OCI-LY7 (cell line): ENCODE data around the gene LPP. TPM values are rescaled to one million over a fixed set of nuclear protein-coding genes. Genes with fewer than 3 reads are reported as not detected.

Source experiments
- BruUV-seq: library from RNA; stranded (reverse); fragments of 400-500 nt; replicated peaks from 2 replicates; lab custom pipeline; 2021; lab: Mats Ljungman, UMichigan
- CTCF ChIA-PET: fragments of 300-600 bp; sonication (Branson Sonifier 250); formaldehyde crosslinking; loops from one replicate; lab custom pipeline; 2022; ENCODE audit warnings: antibody characterized with exemption; ENCODE audit not compliant: unreplicated experiment; lab: Charles Lee
- POLR2A ChIA-PET: fragments of 300-600 bp; sonication (Branson Sonifier 250); formaldehyde crosslinking; loops from one replicate; lab custom pipeline; 2022; ENCODE audit warnings: antibody characterized with exemption; lab: Charles Lee
- DNase-seq: peaks from one replicate; pipeline ENCODE4 v3.0.0-alpha.2; 2015; ENCODE audit warnings: low spot score
- H2AFZ ChIP-seq: fragments of 200-600 bp; sonication (generic), shearing (Covaris generic); 2 replicates; pipeline ENCODE4 v1.6.1; 2014; ENCODE audit warnings: mild to moderate bottlenecking, antibody characterized with exemption, low read length, moderate library complexity
- H3K27ac ChIP-seq: fragments of 200-600 bp; sonication (generic); 2 replicates; pipeline ENCODE4 v1.5.1; 2014; ENCODE audit warnings: mixed run types, low read depth, mild to moderate bottlenecking, moderate library complexity, low read length, inconsistent platforms; ENCODE audit not compliant: poor library complexity, severe bottlenecking
- H3K36me3 ChIP-seq: fragments of 200-600 bp; sonication (generic); 2 replicates; pipeline ENCODE4 v1.6.1; 2014; ENCODE audit warnings: mild to moderate bottlenecking, antibody characterized with exemption, low read length, moderate library complexity, mixed read lengths; ENCODE audit not compliant: insufficient read depth
- H3K4me1 ChIP-seq: fragments of 200-600 bp; sonication (generic); 2 replicates; pipeline ENCODE4 v1.5.1; 2014; ENCODE audit warnings: mild to moderate bottlenecking, low read length; ENCODE audit not compliant: insufficient read depth, poor library complexity, severe bottlenecking
- H3K4me2 ChIP-seq: fragments of 200-600 bp; sonication (generic); 2 replicates; pipeline ENCODE4 v1.6.1; 2014; ENCODE audit warnings: mild to moderate bottlenecking, low read length
- H3K4me3 ChIP-seq: fragments of 200-600 bp; sonication (generic); 2 replicates; pipeline ENCODE4 v1.5.1; 2014; ENCODE audit warnings: mild to moderate bottlenecking, low read depth, low read length; ENCODE audit not compliant: poor library complexity, severe bottlenecking
- H3K79me2 ChIP-seq: fragments of 200-600 bp; sonication (generic); 2 replicates; pipeline ENCODE4 v1.6.1; 2016; ENCODE audit warnings: low read depth, mild to moderate bottlenecking, low read length, moderate library complexity, mixed read lengths; ENCODE audit not compliant: insufficient read depth
- H3K9me2 ChIP-seq: fragments of 200-600 bp; sonication (generic); 2 replicates; pipeline ENCODE4 v1.6.1; 2016; ENCODE audit warnings: mild to moderate bottlenecking, low read length, mixed read lengths; ENCODE audit not compliant: insufficient read depth
- H3K9me3 ChIP-seq: fragments of 200-600 bp; sonication (generic); 2 replicates; pipeline ENCODE4 v1.6.1; 2014; ENCODE audit warnings: mild to moderate bottlenecking, mixed run types, low read length, mixed read lengths
- H4K20me1 ChIP-seq: fragments of 200-600 bp; sonication (generic); 2 replicates; pipeline ENCODE4 v1.6.1; 2014; ENCODE audit warnings: mild to moderate bottlenecking, antibody characterized with exemption, low read length, moderate library complexity, mixed read lengths; ENCODE audit not compliant: insufficient read depth
- CTCF ChIP-seq: fragments of 200-600 bp; sonication (generic); conservative IDR thresholded peaks from 2 replicates; pipeline ENCODE4 v1.5.1; 2014; ENCODE audit warnings: mild to moderate bottlenecking, antibody characterized with exemption, low read length, moderate library complexity, mixed read lengths
- EZH2phosphoT487 ChIP-seq: fragments of 200-600 bp; sonication (generic); IDR thresholded peaks from 2 replicates; pipeline ENCODE4 v1.6.1; 2018; ENCODE audit warnings: low read depth, borderline replicate concordance, mild to moderate bottlenecking, mixed run types, antibody characterized with exemption, low read length, moderate library complexity, mixed read lengths
- intact Hi-C: fragments of 100-400 bp; cut with micrococcal nuclease; formaldehyde crosslinking; loops from one replicate; pipeline ENCODE4 v1.10.0; 2022; ENCODE audit not compliant: unreplicated experiment
- total RNA-seq, 2 experiments: library from RNA; depleted of rRNA in 1 of 2; stranded (reverse); fragments of >200 nt in 1 of 2; shearing (Covaris generic) in 1 of 2; gene quantifications; 2 replicates each; pipeline ENCODE4 v1.2.3, GENCODE V29; 2014 to 2022

The LPP gene
- total RNA-seq, 2 experiments from 2014 or later: 10.9 to 119 TPM

- TF ChIP-seq CTCF (no peak), EZH2phosphoT487 (no peak)
- Histone ChIP-seq H3K79me2 (no peaks in the 10 kb centered on the region), H3K27ac (no peak overlapping the region), H2AFZ (no peak overlapping the region), H3K4me2 (no peak overlapping the region), H3K4me3 (no peak overlapping the region), H3K9me3 (no peaks in the 10 kb centered on the region), H3K4me1 (peaks cover 21% of the 10 kb centered on the region), H3K36me3 (no peaks in the 10 kb centered on the region), H4K20me1 (no peaks in the 10 kb centered on the region), H3K9me2 (no peaks in the 10 kb centered on the region)
- ChIA-PET CTCF (no interaction called here), POLR2A (interaction anchor here (0.5 to 2.4 kb wide), 5 partner anchors 8 to 90 kb away, joined by 3 to 10 read pairs (median 3); no protein-coding TSS in a partner anchor)
- DNase-seq: no peak
- no TSS peak for BruUV-seq
- intact Hi-C loops: no loop called here
Observed at GRCh38 chr3:188158731-188159310, 4.9 kb downstream of the LPP start.

- Histone ChIP-seq H3K4me1 (peaks cover 15% of the 10 kb centered on the region), H3K4me2 (no peak overlapping the region), H2AFZ (no peak overlapping the region), H3K9me3 (no peaks in the 10 kb centered on the region), H3K27ac (no peak overlapping the region), H3K9me2 (no peaks in the 10 kb centered on the region), H3K79me2 (no peaks in the 10 kb centered on the region), H3K36me3 (no peaks in the 10 kb centered on the region), H4K20me1 (no peaks in the 10 kb centered on the region), H3K4me3 (no peak overlapping the region)
- intact Hi-C loops: no loop called here
- ChIA-PET CTCF (no interaction called here), POLR2A (interaction anchor here (0.5 to 1.2 kb wide), 4 partner anchors 10 to 118 kb away, joined by 3 to 5 read pairs (median 4); no protein-coding TSS in a partner anchor)
- no peak for DNase-seq
- no TSS peak for BruUV-seq
- no peak for TF ChIP-seq EZH2phosphoT487
Observed at GRCh38 chr3:188160751-188161150, 6.8 kb downstream of the LPP start.

- no peak for DNase-seq
- H3K27ac ChIP-seq: no peak overlapping the region
- H3K36me3 ChIP-seq: no peaks in the 10 kb centered on the region
- H3K9me2 ChIP-seq: no peaks in the 10 kb centered on the region
- no peaks in the 10 kb centered on the region for H3K9me3 ChIP-seq
- ChIA-PET POLR2A (interaction anchor here (0.9 to 1.6 kb wide), 3 partner anchors 15 to 20 kb away, joined by 3 to 4 read pairs (median 3); no protein-coding TSS in a partner anchor), CTCF (no interaction called here)
- H2AFZ ChIP-seq: no peak overlapping the region
- H4K20me1 ChIP-seq: no peaks in the 10 kb centered on the region
- TF ChIP-seq EZH2phosphoT487 (no peak), CTCF (no peak)
- BruUV-seq: no TSS peak
- no peaks in the 10 kb centered on the region for H3K79me2 ChIP-seq
- no peak overlapping the region for H3K4me3 ChIP-seq
- H3K4me1 ChIP-seq: peaks cover 22% of the 10 kb centered on the region
- no peak overlapping the region for H3K4me2 ChIP-seq
- intact Hi-C loops: no loop called here
Observed at GRCh38 chr3:188164248-188164687, 10.3 kb downstream of the LPP start.
